SK-N-SH treated with all-trans-retinoic acid at 6 μM for 48 hours (cell line): ENCODE measurements around the gene LAMTOR2.

Experiments
- ARNTL ChIP-seq: fragments of 450-650 bp; formaldehyde crosslinking; IDR thresholded peaks from 2 replicates; pipeline ENCODE4 v1.5.0; 2020; ENCODE audit warnings: low read depth, mild to moderate bottlenecking, moderate library complexity, borderline replicate concordance
- PPARA ChIP-seq: fragments of 250-450 bp; sonication (Bioruptor Pico); IDR thresholded peaks from 2 replicates; pipeline ENCODE4 v1.5.0; 2020; ENCODE audit warnings: mild to moderate bottlenecking, borderline replicate concordance
- SNAI2 ChIP-seq: fragments of 250-450 bp; sonication (Bioruptor Pico); IDR thresholded peaks from 2 replicates; pipeline ENCODE4 v1.5.0; 2020; ENCODE audit warnings: mild to moderate bottlenecking, moderate library complexity
- TOX ChIP-seq: fragments of 250-450 bp; sonication (Bioruptor Pico); IDR thresholded peaks from 2 replicates; pipeline ENCODE4 v1.8.0; 2021; ENCODE audit warnings: mild to moderate bottlenecking, moderate library complexity, borderline replicate concordance
- ZFP3 ChIP-seq: fragments of 250-450 bp; sonication (Bioruptor Pico); IDR thresholded peaks from 2 replicates; pipeline ENCODE4 v1.5.0; 2020; ENCODE audit warnings: mild to moderate bottlenecking, moderate library complexity
- ZNF70 ChIP-seq: fragments of 450-650 bp; formaldehyde crosslinking; IDR thresholded peaks from 2 replicates; pipeline ENCODE4 v1.5.0; 2020; ENCODE audit warnings: mild to moderate bottlenecking, moderate library complexity
- TF ChIP-seq, protein P1 (sequence below): fragments of 250-450 bp; sonication (Bioruptor Pico); IDR thresholded peaks from 2 replicates; pipeline ENCODE4 v1.8.0; 2020; ENCODE audit warnings: mild to moderate bottlenecking, moderate library complexity, borderline replicate concordance
- TF ChIP-seq, protein P2 (sequence below): fragments of 250-450 bp; sonication (Bioruptor Pico); IDR thresholded peaks from 2 replicates; pipeline ENCODE4 v1.5.0; 2020; ENCODE audit warnings: mild to moderate bottlenecking, moderate library complexity

DNA sequence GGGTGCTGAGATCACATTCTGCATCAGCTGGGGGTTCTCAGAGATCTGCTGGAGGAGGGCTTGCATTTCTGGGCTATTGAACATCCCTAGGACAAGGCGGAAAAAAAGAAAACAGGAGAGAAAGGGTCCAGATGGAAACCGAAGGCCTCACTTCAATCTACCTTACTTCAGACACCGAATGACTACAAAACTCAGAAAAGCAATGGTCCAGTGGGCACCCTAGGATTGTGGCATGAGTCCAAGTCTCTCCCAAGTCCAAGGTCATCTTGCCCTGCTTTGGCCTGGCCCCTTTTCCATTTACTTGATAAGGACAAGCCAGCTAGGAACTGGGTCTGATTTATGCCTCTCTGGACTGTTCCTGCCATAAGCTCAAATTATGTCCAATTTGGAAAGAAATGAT, 11.8 kb upstream of the LAMTOR2 start:
- TF ChIP-seq PPARA (no peak), ARNTL (CRISPR knock-in tag) (no peak), TOX (CRISPR knock-in tag) (no peak), ZFP3 (CRISPR knock-in tag) (no peak), ZNF70 (no peak), SNAI2 (CRISPR knock-in tag) (no peak)
- TF ChIP-seq, protein P1, sequence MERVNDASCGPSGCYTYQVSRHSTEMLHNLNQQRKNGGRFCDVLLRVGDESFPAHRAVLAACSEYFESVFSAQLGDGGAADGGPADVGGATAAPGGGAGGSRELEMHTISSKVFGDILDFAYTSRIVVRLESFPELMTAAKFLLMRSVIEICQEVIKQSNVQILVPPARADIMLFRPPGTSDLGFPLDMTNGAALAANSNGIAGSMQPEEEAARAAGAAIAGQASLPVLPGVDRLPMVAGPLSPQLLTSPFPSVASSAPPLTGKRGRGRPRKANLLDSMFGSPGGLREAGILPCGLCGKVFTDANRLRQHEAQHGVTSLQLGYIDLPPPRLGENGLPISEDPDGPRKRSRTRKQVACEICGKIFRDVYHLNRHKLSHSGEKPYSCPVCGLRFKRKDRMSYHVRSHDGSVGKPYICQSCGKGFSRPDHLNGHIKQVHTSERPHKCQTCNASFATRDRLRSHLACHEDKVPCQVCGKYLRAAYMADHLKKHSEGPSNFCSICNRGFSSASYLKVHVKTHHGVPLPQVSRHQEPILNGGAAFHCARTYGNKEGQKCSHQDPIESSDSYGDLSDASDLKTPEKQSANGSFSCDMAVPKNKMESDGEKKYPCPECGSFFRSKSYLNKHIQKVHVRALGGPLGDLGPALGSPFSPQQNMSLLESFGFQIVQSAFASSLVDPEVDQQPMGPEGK = no peak
- TF ChIP-seq, protein P2, sequence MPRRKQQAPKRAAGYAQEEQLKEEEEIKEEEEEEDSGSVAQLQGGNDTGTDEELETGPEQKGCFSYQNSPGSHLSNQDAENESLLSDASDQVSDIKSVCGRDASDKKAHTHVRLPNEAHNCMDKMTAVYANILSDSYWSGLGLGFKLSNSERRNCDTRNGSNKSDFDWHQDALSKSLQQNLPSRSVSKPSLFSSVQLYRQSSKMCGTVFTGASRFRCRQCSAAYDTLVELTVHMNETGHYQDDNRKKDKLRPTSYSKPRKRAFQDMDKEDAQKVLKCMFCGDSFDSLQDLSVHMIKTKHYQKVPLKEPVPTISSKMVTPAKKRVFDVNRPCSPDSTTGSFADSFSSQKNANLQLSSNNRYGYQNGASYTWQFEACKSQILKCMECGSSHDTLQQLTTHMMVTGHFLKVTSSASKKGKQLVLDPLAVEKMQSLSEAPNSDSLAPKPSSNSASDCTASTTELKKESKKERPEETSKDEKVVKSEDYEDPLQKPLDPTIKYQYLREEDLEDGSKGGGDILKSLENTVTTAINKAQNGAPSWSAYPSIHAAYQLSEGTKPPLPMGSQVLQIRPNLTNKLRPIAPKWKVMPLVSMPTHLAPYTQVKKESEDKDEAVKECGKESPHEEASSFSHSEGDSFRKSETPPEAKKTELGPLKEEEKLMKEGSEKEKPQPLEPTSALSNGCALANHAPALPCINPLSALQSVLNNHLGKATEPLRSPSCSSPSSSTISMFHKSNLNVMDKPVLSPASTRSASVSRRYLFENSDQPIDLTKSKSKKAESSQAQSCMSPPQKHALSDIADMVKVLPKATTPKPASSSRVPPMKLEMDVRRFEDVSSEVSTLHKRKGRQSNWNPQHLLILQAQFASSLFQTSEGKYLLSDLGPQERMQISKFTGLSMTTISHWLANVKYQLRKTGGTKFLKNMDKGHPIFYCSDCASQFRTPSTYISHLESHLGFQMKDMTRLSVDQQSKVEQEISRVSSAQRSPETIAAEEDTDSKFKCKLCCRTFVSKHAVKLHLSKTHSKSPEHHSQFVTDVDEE = no peak
